ENCODE measurements around the gene NKX6-2.

DNA sequence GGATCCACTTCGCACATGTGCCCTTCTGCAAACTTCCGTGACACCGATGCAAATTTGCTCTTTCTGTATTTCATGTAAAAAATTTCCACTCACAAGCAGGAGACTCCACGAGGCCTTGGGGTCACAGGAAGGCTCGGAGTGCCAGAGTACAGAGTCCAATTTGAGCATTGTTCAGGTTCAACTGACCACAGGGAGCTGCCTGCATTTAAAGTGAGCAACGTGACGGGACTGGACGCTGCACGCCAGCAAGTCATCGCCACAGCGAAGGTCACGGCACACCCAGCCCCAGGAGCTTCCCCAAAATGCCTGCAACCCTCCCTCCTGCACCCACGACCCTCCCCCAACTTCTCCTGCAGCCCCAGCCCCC, 41.5 kb upstream of the NKX6-2 start:
- TF ChIP-seq CTCF (IDR thresholded peaks at IDR 0.05): no peak
- TF ChIP-seq POLR2A (IDR thresholded peaks at IDR 0.05): no peak
